ENCODE measurements around the gene GALNT9.

The GALNT9 gene

DNA sequence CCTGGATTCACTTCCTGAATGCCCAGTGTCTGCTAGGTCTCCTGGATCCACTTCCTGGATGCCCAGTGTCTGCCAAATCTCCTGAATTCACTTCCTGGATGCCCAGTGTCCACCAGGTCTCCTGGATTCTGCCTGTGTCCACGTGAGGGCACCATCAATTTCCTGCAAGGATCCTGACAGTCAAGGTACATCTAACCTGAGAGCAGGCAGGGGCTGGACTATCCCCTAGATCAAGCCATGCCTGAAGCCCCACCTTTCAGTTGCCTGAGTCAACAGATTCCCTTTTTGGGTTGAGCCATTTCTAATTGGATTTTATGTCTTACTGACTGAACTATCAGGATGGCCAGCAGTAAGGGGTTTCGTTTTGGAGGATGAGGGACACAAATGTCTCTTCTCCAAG lies 49.5 kb downstream of the GALNT9 start:
- TF ChIP-seq, protein P1, sequence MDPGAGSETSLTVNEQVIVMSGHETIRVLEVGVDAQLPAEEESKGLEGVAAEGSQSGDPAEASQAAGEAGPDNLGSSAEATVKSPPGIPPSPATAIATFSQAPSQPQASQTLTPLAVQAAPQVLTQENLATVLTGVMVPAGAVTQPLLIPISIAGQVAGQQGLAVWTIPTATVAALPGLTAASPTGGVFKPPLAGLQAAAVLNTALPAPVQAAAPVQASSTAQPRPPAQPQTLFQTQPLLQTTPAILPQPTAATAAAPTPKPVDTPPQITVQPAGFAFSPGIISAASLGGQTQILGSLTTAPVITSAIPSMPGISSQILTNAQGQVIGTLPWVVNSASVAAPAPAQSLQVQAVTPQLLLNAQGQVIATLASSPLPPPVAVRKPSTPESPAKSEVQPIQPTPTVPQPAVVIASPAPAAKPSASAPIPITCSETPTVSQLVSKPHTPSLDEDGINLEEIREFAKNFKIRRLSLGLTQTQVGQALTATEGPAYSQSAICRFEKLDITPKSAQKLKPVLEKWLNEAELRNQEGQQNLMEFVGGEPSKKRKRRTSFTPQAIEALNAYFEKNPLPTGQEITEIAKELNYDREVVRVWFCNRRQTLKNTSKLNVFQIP (CRISPR knock-in tag; IDR thresholded peaks at IDR 0.05; ENCODE audit: borderline replicate concordance, low read depth), result no peak
- TF ChIP-seq, protein P2, sequence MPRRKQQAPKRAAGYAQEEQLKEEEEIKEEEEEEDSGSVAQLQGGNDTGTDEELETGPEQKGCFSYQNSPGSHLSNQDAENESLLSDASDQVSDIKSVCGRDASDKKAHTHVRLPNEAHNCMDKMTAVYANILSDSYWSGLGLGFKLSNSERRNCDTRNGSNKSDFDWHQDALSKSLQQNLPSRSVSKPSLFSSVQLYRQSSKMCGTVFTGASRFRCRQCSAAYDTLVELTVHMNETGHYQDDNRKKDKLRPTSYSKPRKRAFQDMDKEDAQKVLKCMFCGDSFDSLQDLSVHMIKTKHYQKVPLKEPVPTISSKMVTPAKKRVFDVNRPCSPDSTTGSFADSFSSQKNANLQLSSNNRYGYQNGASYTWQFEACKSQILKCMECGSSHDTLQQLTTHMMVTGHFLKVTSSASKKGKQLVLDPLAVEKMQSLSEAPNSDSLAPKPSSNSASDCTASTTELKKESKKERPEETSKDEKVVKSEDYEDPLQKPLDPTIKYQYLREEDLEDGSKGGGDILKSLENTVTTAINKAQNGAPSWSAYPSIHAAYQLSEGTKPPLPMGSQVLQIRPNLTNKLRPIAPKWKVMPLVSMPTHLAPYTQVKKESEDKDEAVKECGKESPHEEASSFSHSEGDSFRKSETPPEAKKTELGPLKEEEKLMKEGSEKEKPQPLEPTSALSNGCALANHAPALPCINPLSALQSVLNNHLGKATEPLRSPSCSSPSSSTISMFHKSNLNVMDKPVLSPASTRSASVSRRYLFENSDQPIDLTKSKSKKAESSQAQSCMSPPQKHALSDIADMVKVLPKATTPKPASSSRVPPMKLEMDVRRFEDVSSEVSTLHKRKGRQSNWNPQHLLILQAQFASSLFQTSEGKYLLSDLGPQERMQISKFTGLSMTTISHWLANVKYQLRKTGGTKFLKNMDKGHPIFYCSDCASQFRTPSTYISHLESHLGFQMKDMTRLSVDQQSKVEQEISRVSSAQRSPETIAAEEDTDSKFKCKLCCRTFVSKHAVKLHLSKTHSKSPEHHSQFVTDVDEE (CRISPR knock-in tag; IDR thresholded peaks at IDR 0.05), result no peak
- TF ChIP-seq BACH2 (CRISPR knock-in tag; IDR thresholded peaks at IDR 0.05; ENCODE audit: borderline replicate concordance) (no peak), ARNTL (CRISPR knock-in tag; IDR thresholded peaks at IDR 0.05; ENCODE audit: borderline replicate concordance, low read depth) (no peak), TOX (CRISPR knock-in tag; IDR thresholded peaks at IDR 0.05; ENCODE audit: borderline replicate concordance) (no peak), TCF4 (CRISPR knock-in tag; IDR thresholded peaks at IDR 0.05; ENCODE audit: borderline replicate concordance) (no peak), SNAI2 (CRISPR knock-in tag; IDR thresholded peaks at IDR 0.05) (no peak), ZC3H10 (CRISPR knock-in tag; IDR thresholded peaks at IDR 0.05) (no peak), CSDC2 (CRISPR knock-in tag; IDR thresholded peaks at IDR 0.05) (no peak), ISL1 (CRISPR knock-in tag; IDR thresholded peaks at IDR 0.05) (no peak), ZNF565 (CRISPR knock-in tag; conservative IDR thresholded peaks at IDR 0.05; ENCODE audit: low read depth) (no peak), OSR1 (CRISPR knock-in tag; IDR thresholded peaks at IDR 0.05) (no peak), PPARA (CRISPR knock-in tag; IDR thresholded peaks at IDR 0.05; ENCODE audit: borderline replicate concordance) (no peak), GLIS3 (CRISPR knock-in tag; IDR thresholded peaks at IDR 0.05) (no peak)
- TF ChIP-seq, protein P3, sequence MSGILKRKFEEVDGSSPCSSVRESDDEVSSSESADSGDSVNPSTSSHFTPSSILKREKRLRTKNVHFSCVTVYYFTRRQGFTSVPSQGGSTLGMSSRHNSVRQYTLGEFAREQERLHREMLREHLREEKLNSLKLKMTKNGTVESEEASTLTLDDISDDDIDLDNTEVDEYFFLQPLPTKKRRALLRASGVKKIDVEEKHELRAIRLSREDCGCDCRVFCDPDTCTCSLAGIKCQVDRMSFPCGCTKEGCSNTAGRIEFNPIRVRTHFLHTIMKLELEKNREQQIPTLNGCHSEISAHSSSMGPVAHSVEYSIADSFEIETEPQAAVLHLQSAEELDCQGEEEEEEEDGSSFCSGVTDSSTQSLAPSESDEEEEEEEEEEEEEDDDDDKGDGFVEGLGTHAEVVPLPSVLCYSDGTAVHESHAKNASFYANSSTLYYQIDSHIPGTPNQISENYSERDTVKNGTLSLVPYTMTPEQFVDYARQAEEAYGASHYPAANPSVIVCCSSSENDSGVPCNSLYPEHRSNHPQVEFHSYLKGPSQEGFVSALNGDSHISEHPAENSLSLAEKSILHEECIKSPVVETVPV (CRISPR knock-in tag; IDR thresholded peaks at IDR 0.05), result no peak
- ATAC-seq, result no peak

DNA sequence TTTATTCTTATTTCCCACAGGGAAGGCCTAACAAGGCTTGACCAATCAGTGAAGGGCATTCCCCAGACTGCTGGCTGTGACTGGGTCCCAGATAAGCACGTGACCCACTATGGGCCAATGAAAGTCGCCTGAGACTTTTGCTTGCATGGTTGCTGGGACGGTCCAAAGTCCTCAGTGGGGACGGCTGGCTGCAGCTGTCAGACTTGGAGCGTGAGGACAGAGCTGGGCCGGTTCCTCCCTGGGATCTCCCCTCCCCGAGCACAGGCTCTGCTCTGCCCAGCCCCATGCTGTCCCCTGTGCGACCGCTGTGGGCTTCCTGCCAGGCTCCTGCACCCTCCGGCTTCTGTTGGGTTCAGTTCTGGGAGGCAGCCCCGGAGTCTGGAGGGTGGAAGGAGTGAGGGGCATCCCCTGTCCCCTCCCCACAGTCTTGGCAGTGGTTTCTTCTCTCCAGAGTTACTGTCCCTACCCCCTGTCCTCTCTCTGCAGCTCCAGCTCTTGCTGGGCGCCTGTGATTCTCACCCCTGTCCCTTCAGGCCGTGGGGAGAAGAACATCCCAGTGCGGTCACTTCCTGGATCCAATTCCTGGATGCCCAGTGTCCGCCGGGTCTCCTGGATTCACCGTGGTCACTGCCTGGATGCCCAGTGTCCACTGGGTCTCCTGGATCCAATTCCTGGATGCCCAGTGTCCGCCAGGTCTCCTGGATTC lies 50.1 kb downstream of the GALNT9 start:
- ATAC-seq, result peak; percentile 74
- no peak for TF ChIP-seq PPARA (CRISPR knock-in tag; IDR thresholded peaks at IDR 0.05; ENCODE audit: borderline replicate concordance)
- no peak for TF ChIP-seq ZNF565 (CRISPR knock-in tag; conservative IDR thresholded peaks at IDR 0.05; ENCODE audit: low read depth)
- TF ChIP-seq, protein P3 (CRISPR knock-in tag; IDR thresholded peaks at IDR 0.05), result no peak
- no peak for TF ChIP-seq BACH2 (CRISPR knock-in tag; IDR thresholded peaks at IDR 0.05; ENCODE audit: borderline replicate concordance)
- no peak for TF ChIP-seq ZC3H10 (CRISPR knock-in tag; IDR thresholded peaks at IDR 0.05)

- no peak for TF ChIP-seq TOX (CRISPR knock-in tag; IDR thresholded peaks at IDR 0.05; ENCODE audit: borderline replicate concordance)
- TF ChIP-seq, protein P3 (CRISPR knock-in tag; IDR thresholded peaks at IDR 0.05), result no peak
- ATAC-seq, result no peak
These were observed 50.8 kb downstream of the GALNT9 start for GRCh38 chr12:132278401-132279183.

GRCh38 chr12:132277949-132278348 lies 51.4 kb downstream of the GALNT9 start:
- no peak for ATAC-seq
- no peak for TF ChIP-seq PPARA (CRISPR knock-in tag; IDR thresholded peaks at IDR 0.05; ENCODE audit: borderline replicate concordance)
- no peak for TF ChIP-seq ZNF70 (CRISPR knock-in tag; IDR thresholded peaks at IDR 0.05)
- TF ChIP-seq ARNTL (CRISPR knock-in tag; IDR thresholded peaks at IDR 0.05; ENCODE audit: borderline replicate concordance, low read depth), result no peak
- TF ChIP-seq ESRRG (CRISPR knock-in tag; IDR thresholded peaks at IDR 0.05), result no peak
- no peak for TF ChIP-seq TCF4 (CRISPR knock-in tag; IDR thresholded peaks at IDR 0.05; ENCODE audit: borderline replicate concordance)
- TF ChIP-seq SNAI2 (CRISPR knock-in tag; IDR thresholded peaks at IDR 0.05), result no peak
- TF ChIP-seq, protein P3 (CRISPR knock-in tag; IDR thresholded peaks at IDR 0.05), result no peak
- TF ChIP-seq, protein P1 (CRISPR knock-in tag; IDR thresholded peaks at IDR 0.05; ENCODE audit: borderline replicate concordance, low read depth), result no peak
- TF ChIP-seq ZC3H10 (CRISPR knock-in tag; IDR thresholded peaks at IDR 0.05), result no peak
- TF ChIP-seq ZNF8 (CRISPR knock-in tag; IDR thresholded peaks at IDR 0.05), result no peak
- TF ChIP-seq ISL1 (CRISPR knock-in tag; IDR thresholded peaks at IDR 0.05), result no peak
